ENCODE measurements around the gene TRIM67.
"Not testable (repeated sequence)": the region's sequence is repeated elsewhere in the genome, so short reads cannot be mapped to it uniquely, and the experiment has no call there.

Gene TRIM67

DNA sequence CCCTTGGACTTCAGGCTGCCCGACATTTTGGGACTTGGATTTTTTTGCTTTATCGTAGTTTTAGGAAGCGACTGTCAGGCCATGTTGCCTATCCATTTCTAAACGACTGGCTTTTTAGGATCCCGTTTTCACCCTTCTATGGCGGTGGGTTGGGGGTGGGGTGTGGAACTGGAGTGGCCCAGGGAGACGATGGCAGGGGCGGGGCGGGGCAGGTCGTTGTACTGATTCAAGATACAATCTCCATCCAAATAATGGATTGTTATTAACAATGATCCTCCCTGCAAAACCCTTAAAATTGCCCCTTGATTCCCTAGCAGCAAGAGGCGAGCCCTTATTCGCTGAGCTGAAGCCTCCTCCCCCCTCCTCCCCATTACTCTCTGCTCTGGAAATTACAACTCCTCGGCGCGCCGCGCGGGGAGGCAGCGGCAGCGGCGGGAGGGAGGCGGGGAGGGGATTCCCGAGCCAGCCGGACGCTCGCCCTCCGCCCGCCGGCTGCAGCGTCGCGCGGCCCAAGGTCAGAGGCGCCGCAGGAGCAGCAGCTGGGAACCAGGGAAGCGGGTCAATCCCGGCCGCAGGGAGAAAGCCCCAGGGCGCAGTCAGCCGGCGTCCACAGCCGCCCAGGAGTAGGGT lies at the start of gene TRIM67:
TRIM67 (plus strand) TSS at position 392 of the 630 bp plus-strand sequence. CDS start 912 bp downstream, outside the sequence.
- peak; percentile 61 for DNase-seq

DNA sequence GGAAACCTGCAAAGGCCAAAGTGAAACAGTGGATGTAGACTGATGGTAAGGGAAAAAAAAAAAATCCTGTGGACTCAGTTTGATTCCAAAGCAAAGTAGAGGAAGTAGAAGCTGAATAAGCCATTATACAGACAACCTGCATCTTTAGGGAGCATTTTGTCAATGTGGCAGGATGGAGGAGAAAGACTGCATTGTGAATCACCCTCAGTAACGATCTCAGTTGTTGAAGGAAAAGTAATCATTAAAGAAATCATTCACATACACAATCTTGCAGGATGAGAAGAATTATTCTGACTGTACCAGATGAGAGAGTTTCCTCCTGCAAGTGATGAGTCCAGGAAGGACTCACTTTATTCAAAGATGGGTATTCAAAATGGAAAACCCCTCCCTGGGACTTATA lies 45.1 kb upstream of the TRIM67 start:
- no peak for DNase-seq

DNA sequence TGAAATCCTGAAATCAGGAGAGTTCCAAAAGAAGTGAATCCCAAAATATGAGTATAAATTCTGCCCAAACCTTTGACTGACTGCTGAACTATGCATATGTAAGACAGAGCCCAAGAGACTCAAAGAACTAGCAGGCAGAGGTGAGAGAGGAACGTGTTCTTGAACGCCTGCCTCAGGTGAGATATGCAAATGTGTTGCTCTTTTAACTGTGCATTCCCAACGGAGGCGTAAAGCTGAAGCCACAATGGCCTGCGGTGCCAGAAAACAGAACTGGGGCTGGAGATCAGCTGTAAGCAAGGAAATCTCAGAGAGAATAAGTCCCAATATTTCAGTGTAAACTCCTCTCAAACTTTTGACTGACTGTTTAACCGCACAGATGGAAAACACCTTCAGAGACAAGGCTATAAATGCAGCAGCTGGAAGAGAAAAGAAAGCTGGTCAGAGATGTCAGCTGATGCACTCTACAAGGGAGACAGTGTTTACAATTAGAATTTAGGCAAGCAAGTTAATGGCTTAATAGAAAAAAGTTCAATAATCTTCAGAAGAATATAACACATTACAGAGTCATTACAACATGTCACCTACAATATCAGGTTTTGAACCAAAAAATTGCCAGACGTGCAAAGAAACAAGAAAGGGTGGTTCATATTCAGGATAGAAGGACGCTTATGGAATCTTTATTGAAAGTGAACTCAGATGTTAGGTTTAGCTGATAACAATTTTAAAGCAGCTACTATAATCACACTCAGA lies 43.0 kb upstream of the TRIM67 start:
- DNase-seq: no peak

DNA sequence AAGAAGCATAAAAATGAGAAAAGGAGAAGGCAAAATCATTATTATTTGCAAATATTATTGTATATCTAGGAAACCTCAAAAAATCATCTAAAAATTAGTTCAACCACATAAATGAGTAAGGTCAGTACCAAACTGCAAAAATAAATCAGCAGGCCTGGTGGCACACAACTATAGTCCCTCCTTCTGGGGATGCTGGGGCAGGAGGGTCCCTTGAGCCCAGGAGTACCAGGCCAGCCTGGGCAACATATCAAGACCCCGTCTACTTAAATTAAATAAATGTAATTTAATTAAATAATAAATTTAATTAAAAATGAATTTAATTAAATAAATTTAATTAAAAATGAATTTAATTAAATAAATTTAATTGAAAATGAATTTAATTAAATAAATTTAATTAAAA lies 40.3 kb upstream of the TRIM67 start:
- DNase-seq: no peak

DNA sequence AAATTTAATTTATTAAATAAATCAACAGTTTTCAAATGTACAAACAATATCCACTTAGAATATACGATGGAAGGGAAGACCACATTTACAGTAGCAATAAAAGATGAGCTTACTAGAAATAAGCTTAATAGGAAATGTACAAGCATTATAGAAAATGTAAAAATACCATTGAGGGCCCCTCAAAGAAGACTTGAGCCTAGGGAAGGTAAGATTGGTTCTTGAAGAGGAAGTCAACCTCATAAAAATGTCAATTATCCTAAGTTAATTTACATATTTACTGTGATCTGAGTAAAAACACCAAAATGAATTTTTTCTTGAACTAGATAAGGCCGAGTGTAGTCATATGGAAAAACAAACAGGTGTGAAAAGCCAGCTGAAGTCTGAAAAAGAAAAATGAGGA lies 39.7 kb upstream of the TRIM67 start:
- DNase-seq: no peak

DNA sequence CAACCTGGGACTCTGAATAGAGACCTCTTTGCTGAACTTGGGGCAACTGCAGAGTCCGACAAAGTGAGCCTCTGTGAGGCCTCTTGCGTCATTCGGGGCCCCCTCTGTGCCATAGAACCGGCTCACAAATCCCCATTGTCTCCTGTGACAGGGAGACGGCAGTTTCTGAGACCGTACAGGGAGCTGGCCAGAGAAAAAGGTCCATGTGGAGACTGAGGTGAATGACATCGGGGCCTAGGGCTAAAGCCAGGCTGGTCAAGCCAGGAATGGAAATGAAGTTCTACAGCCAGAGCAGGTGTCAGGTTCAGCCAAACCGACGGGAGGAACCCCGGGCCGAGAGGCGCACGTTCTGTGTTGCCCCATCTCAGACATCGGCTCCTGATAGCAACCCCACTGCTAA lies 37.1 kb upstream of the TRIM67 start:
- no peak for DNase-seq

DNA sequence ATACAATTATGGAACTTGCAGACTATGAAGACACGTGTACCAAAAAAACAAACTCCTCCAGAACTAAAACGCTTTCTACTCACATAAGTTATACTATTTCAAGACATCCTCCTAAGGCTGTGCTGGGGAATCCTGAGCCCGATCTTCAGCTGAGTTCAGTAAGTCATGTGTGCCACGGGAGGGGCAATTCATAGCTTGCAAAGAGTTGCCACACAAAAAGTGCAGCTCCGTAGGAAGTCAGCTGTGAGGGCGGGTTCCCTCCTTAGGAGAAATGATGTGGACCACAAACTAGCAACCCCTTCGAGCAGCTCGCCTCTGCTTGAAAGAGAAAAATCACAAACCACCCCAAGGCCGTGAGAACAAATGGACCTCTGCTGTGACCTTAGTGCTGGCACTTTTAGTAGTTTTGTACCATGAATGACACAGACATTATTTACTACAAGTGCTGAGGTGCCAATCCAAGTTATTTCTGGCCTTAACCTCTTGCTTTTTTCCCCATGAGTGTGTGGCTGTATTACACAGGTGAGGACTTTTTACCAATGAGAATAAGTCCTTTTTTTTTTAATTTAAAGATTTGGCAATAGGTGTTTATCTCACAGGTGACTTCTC lies 35.8 kb upstream of the TRIM67 start:
- no peak for DNase-seq

DNA sequence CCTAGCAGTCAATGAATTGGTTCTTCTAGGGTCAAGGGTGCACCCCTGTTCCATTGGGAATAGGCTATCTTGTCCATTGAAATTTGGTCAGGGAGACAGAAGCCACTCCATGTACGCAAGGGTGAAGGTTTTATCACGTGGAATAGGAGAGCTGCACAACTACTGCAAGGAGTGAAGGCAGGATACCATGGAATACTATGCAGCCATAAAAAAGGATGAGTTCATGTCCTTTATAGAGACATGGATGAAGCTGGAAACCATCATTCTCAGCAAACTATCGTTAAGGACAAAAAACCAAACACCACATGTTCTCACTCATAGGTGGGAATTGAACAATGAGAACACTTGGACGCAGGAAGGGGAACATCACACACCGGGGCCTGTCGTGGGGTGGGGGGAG lies 34.8 kb upstream of the TRIM67 start:
- not testable (repeated sequence) for DNase-seq

DNA sequence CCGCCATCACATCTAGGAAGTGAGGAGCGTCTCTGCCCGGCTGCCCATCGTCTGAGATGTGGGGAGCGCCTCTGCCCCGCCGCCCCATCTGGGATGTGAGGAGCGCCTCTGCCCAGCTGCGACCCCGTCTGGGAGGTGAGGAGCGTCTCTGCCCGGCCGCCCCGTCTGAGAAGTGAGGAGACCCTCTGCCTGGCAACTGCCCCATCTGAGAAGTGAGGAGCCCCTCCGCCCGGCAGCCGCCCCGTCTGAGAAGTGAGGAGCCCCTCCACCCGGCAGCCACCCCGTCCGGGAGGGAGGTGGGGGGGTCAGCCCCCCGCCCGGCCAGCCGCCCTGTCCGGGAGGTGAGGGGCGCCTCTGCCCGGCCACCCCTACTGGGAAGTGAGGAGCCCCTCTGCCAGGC lies 33.4 kb upstream of the TRIM67 start:
- DNase-seq: not testable (repeated sequence)

DNA sequence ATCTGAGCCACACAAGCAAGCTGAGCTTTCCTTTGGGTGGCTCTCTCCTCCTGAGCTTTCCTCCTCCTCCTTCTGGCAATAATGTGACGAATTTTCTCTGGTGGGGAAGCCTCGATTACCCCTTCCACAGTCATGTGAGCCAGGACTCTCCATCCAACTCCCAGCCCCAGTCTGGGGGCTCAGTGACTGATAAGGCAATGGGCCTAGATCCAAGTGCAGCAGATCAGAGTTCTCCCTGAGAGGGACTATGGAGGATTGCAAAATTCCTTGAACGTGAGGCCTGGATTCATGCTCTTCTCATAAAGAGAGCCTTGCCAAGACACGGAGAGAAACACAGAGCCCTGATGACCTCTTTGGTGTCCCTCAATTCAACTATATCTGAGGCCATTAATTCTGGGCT lies 31.3 kb upstream of the TRIM67 start:
- no peak for DNase-seq

DNA sequence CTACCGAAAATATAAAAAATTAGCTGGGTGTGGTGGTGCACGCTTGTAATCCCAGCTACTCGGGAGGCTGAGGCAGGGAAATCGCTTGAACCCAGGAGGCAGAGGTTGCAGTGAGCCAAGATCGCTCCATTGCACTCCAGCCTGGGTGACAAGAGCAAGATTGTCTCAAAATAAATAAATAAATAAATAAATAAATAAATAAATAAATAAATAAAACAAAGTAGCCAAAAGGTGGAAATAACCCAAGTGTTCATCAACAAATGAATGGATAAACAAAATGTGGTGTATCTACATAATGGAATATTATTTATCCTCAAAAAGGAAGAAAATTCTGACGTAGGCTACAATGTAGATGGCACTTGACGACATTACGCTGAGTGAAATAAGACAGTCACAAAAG lies 29.3 kb upstream of the TRIM67 start:
- not testable (repeated sequence) for DNase-seq

DNA sequence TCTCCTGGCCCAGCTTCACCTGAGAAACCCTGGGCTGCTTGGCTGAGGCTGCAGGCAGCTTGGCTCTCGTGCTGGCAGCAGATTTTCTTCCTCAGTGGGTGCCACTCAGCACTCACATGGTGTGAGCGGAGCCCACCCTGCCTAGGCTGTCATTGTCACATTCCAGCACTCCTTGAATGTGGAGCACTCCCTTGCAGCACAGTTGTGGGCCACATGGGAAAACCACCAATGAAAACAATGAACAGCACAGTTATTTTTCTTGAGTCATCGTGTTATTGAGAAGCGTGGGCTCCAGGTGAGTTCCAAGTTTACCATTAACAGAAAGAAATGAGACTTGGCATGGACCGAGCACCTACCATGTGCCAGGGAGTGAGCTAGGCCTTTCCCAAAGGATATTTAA lies 27.2 kb upstream of the TRIM67 start:
- DNase-seq: no peak

DNA sequence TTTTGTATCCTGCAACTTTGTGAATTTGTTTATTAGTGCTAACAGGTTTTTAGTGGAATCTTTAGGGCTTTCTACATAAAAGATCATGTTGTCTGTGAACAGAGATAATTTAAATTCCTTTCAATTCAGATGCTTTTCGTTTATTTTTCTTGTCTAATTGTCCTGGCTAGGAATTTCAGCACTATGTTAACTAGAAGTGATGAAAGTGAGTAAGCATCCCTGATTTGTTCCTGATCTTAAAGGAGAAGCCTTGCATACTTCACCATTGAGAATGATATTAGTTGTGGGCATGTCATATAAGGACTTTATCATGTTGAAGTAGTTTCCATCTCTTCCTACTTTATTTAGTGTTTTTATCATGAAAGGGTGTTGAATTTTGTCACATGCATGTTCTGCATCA lies 23.6 kb upstream of the TRIM67 start:
- DNase-seq: no peak

DNA sequence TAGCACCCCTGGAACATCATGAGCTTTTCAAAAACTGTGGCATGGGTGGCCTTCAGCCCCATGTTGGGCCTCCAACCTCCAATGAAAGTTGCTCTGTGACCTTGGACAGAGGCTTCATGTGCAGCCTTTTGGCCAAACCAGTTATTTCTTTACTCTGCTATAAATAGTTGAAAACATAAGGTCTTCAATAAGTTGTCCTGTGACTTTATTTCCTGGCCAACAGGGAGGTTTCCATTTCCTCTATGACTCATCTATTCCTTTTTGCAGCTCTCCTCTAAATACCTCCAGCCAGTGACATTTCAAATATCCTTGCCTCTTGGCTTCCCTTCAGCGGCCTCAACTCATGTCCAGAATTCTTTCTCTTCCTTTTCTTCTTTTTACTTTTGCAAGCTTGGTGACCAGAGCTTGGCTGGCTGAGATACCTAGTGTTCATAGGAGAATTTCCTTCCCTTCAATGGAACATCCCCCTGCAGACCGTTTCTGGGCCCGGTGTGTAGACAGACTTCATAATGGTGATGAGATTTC lies 22.7 kb upstream of the TRIM67 start:
- DNase-seq: no peak

DNA sequence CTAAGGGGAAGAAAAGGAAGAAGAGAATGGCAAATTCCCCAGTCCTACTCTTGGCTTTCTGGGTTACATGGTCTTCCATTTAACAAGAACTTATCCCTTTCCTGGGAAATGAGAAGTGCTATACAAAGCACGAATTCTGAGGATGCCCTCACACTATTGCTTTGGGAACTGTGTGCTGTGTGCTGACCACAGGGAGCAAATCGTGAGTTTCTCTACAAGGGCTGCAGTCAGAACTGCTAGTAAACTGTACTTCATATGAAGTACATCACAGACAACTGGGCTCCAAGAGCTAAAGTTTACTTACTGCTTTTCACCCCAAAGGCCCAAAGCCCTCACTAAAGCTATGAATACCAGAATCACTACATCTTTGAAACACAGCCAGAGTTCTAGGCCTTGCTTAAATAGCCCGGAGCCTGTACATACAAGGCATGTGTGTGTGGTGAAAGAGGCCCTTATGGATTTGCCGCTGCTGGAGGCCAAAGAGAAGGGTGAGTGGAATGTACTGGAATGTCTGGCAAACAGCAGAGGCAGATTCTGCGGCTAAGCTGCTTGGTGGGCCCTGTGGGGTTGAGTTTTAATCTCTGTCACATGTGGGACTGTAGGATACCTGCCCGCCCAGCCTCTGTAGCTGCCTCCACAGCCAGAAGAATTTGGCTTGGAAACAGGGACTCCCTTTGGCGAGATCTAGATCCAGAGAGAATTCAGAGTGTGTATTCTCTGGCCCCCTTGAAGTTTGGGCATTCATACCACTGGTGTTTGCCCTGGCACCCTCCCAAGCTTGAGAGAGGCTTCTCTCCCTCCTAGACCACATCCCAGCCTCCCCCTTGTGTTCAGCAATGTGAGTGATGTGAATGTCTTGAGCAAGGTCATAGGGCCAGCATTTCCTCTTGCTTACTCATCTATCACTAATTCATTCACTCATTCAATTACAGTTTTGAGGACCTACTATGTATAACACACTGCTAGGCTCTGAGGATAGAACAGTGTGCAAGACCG lies 21.9 kb upstream of the TRIM67 start:
- DNase-seq: no peak

DNA sequence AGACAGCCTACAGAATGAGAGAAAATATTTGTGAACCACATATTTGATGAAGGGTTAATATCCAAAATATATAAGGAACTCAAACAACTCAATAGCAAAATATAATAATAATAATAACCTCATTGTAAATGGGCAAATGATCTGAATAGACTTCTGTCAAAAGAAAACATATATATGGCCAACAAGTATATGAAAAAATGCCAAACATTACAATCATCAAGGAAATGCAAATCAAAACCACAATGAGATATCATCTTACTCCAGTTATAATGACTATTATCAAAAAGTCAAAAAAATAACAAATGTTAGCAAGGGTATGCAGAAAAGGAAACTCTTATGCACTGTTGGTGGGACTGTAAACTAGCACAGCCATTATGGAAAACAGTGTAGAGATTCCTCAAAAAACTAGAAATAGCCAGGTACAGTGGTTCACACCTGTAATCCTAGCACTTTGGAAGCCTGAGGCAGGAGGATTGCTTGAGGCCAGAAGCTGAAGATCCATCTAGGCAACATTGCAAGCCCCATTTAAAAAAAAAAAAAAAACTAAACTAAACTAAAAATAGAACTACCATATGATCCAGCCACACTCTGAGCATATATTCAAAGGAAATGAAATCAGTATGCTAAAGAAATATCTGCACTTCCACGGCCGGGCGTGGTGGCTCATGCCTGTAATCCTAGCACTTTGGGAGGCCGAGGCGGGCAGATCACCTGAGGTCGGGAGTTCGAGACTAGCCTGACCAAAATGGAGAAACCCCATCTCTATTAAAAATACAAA lies 17.3 kb upstream of the TRIM67 start:
- DNase-seq: no peak

DNA sequence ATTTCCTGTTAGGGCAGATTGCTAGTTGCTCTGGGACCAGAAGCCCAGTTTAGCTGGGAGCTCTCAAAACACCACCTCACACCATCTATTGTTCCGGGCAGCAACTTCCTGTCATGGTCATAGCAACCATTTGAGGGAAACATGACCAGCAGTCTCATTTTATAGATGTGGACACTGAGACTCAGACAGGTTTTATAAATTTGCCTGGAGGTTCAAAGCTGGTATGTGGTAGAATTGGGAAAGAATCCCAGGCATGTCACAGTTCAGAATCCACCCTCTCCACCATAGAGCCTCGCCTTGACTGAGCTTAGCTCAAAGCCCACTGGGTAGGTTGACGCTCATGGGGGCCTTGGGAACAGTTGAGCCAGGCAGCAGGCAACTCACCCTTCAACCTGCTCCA lies 14.0 kb upstream of the TRIM67 start:
- DNase-seq: no peak

DNA sequence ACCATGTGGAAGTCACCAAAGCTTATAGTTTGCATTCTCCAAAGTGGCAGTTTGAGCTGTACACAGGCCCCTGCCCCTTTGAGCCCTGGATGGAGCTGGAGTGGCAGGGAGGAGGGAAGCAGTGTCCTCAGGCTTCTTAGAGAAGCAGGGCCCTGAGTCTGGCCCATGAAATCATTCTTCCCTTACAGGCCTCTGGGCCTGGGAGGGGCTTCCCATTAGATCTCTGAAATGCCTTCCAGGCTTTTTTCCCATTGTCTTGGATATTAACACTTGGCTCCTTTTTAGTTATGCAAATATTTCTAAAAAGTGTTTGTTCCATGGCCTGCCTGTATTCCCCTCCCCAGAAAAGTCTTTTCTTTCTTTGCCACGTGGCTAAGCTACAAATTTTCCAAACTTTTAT lies 10.0 kb upstream of the TRIM67 start:
- DNase-seq: no peak

DNA sequence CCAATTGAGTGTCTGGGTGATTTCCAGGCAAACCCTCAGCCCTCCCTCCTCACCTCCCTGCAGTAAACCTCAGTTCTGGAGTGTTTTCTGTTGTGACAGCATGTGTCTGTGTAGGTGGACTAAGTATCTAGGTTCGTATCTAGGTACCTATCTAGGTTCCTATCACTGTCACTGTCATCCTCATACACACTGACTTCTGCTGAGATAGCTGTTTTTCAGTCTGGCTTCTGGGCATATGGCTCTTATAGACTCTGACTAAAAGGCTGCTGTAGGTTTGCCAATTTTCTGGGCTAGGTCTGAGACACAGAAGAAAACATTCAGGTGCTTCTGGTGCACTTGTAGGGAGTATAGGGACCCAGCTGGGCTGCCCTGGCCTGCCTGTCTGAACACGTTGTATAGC lies 8.1 kb upstream of the TRIM67 start:
- peak; percentile 31 for DNase-seq

DNA sequence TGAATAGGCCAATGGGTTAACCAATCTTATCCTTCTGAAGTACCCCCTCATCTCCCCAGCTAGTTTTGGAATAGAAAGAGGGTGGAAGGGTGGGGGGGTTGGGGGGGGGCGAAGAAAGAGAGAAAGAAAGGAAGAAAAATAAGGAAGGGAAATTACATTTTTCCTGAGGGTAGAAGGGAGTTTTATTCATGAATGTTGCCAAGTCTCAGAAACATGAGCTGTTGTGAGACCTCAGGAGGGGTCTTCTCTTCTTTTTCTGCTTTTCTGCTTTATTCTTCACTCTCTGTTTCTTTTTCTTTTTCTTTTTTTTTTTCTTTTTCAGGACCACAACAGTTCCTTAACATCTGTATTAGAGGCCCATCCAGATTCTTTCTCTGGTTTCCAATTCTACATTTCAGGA lies 6.0 kb upstream of the TRIM67 start:
- DNase-seq: no peak

DNA sequence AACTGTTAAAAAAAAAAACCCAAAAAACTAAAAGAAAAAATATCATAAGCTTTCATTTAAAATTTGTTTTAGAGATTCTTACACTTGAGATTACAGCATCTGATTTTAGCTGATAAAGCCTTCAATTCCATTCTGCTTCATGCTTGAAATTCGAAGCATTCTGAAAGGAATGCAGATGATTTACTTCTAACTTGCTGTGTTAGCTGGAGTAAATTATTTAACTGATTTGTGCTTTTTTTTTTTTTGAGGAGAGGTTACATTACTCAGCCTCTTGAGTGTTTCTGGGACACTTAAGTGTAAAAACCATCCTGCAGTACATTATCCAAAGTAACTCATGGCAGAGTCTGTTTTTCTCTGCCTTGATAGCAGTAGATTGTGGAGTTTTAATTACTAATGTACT lies 4.5 kb upstream of the TRIM67 start:
- no peak for DNase-seq

DNA sequence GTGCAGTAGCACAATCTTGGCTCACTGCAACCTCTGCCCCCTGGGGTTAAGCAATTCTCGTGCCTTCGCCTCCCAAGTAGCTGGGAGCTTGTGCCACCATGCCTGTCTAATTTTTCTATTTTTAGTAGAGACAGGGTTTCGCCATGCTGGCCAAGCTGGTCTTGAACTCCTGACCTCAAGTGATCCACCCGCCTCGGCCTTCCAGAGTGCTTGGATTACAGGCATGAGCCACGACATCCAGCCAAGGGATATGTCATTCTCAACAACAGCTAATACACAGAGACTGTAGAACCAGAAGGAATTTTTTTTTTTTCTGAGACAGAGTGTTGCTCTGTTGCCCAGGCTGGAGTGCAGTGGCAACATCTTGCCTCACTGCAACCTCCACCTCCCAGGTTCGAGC lies 3.7 kb upstream of the TRIM67 start:
- not testable (repeated sequence) for DNase-seq
